Peyer's patch (tissue), 4 donors: ENCODE measurements around the gene CERK.

ENCODE experiments used
- POLR2A ChIP-seq, 2 donors: fragments of 450-650 bp; IDR thresholded peaks; one replicate each; pipeline ENCODE4 v1.5.1; 2017; ENCODE audit warnings: antibody characterized with exemption in 2 of 2, mild to moderate bottlenecking in 2 of 2, moderate library complexity in 2 of 2
- TF ChIP-seq, protein P1 (sequence below), 6 experiments: fragments of 450-650 bp in 4 of 6; fragments of 200-600 bp in 2 of 6; sonication (generic) in 1 of 6; IDR thresholded peaks; one replicate each; pipeline ENCODE4 v1.5.1; 2017 to 2019; ENCODE audit warnings: antibody characterized with exemption in 6 of 6, mild to moderate bottlenecking in 3 of 6, moderate library complexity in 1 of 6

GRCh38 chr22:46650078-46650810, 87.8 kb downstream of the CERK start:
- TF ChIP-seq, protein P1, sequence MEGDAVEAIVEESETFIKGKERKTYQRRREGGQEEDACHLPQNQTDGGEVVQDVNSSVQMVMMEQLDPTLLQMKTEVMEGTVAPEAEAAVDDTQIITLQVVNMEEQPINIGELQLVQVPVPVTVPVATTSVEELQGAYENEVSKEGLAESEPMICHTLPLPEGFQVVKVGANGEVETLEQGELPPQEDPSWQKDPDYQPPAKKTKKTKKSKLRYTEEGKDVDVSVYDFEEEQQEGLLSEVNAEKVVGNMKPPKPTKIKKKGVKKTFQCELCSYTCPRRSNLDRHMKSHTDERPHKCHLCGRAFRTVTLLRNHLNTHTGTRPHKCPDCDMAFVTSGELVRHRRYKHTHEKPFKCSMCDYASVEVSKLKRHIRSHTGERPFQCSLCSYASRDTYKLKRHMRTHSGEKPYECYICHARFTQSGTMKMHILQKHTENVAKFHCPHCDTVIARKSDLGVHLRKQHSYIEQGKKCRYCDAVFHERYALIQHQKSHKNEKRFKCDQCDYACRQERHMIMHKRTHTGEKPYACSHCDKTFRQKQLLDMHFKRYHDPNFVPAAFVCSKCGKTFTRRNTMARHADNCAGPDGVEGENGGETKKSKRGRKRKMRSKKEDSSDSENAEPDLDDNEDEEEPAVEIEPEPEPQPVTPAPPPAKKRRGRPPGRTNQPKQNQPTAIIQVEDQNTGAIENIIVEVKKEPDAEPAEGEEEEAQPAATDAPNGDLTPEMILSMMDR (IDR thresholded peaks at IDR 0.05) = no peak
- TF ChIP-seq POLR2A (IDR thresholded peaks at IDR 0.05) = no peak
